Measurements from ENCODE around the gene NRXN3.

The NRXN3 gene

GRCh38 chr14:78637489-78637888 lies 467.3 kb downstream of the NRXN3 start:
- H3K4me3 ChIP-seq (ENCODE audit: low read depth, low read length), result no peak overlapping the region
- TF ChIP-seq CTCF (IDR thresholded peaks at IDR 0.05; ENCODE audit: borderline replicate concordance, insufficient read depth, low read depth, low read length), result no peak

- TF ChIP-seq CTCF (IDR thresholded peaks at IDR 0.05; ENCODE audit: borderline replicate concordance, insufficient read depth, low read depth, low read length), result no peak
- no peak overlapping the region for H3K4me3 ChIP-seq (ENCODE audit: low read depth, low read length)
These were observed 467.8 kb downstream of the NRXN3 start for GRCh38 chr14:78637908-78638475.

GRCh38 chr14:78638926-78639325 lies 468.8 kb downstream of the NRXN3 start:
- no peak for TF ChIP-seq CTCF (IDR thresholded peaks at IDR 0.05; ENCODE audit: borderline replicate concordance, insufficient read depth, low read depth, low read length)

GRCh38 chr14:78644824-78645559 lies 474.8 kb downstream of the NRXN3 start:
- no peak overlapping the region for H3K4me3 ChIP-seq (ENCODE audit: low read depth, low read length)
- TF ChIP-seq CTCF (IDR thresholded peaks at IDR 0.05; ENCODE audit: borderline replicate concordance, insufficient read depth, low read depth, low read length), result no peak

More at GRCh38 chr14:78638926-78639325, 468.8 kb downstream of the NRXN3 start:
- H3K4me3 ChIP-seq (ENCODE audit: low read depth, low read length), result no peak overlapping the region

- TF ChIP-seq CTCF (IDR thresholded peaks at IDR 0.05; ENCODE audit: borderline replicate concordance, insufficient read depth, low read depth, low read length), result no peak
- no peak overlapping the region for H3K4me3 ChIP-seq (ENCODE audit: low read depth, low read length)
These were observed 482.6 kb downstream of the NRXN3 start for GRCh38 chr14:78652727-78653126.

GRCh38 chr14:78653173-78653572 lies 483.0 kb downstream of the NRXN3 start:
- H3K4me3 ChIP-seq (ENCODE audit: low read depth, low read length), result no peak overlapping the region
- no peak for TF ChIP-seq CTCF (IDR thresholded peaks at IDR 0.05; ENCODE audit: borderline replicate concordance, insufficient read depth, low read depth, low read length)

- TF ChIP-seq CTCF (IDR thresholded peaks at IDR 0.05; ENCODE audit: borderline replicate concordance, insufficient read depth, low read depth, low read length), result no peak
- no peak overlapping the region for H3K4me3 ChIP-seq (ENCODE audit: low read depth, low read length)
These were observed 487.3 kb downstream of the NRXN3 start for GRCh38 chr14:78657451-78657850.
